H1 (cell line): ENCODE measurements around the gene KLHDC8B. TPM values are rescaled to one million over a fixed set of nuclear protein-coding genes. Genes with fewer than 3 reads are reported as not detected.

ENCODE experiments used
- E2F6 ChIP-seq: IDR thresholded peaks from 2 replicates; pipeline ENCODE4 v1.6.1; 2012; ENCODE audit warnings: inconsistent platforms
- FOSL1 ChIP-seq: IDR thresholded peaks from 2 replicates; pipeline ENCODE4 v1.6.1; 2011; ENCODE audit warnings: mild to moderate bottlenecking, low read depth, low read length, moderate library complexity; ENCODE audit not compliant: insufficient read depth
- SIN3A ChIP-seq, 2 experiments: IDR thresholded peaks in 1 of 2; conservative IDR thresholded peaks in 1 of 2; 2 replicates each; pipeline ENCODE4 v1.6.1; 2011 to 2012; ENCODE audit warnings: low read length in 2 of 2, improper control_type of control experiment in 1 of 2, low read depth in 1 of 2, mild to moderate bottlenecking in 1 of 2
- ZNF274 ChIP-seq: IDR thresholded peaks from 2 replicates; pipeline ENCODE4 v1.7.0; 2012; ENCODE audit warnings: low read length, borderline replicate concordance; ENCODE audit errors: extremely low read depth
- polyA plus RNA-seq, 7 experiments: library from polyadenylated mRNA; depleted of rRNA in 3 of 7; stranded (reverse) in 5 of 7; unstranded in 2 of 7; fragments of >200 nt in 5 of 7; fragments of 200-250 nt in 2 of 7; gene quantifications; 1 replicate in 5 of 7; 2 replicates in 1 of 7; 4 replicates in 1 of 7; pipeline versions ENCODE4 v1.2.1 to v1.2.3, GENCODE V29; 2011 to 2013; ENCODE audit warnings: missing spikeins in 2 of 7, mixed read lengths in 2 of 7
- total RNA-seq: library from RNA; stranded (reverse); fragmentation: NEBNext Ultra II Directional; extraction: Animal tissue kit (Norgen Biotek cat#: 25700); gene quantifications from 2 replicates; pipeline ENCODE4 v1.2.1, GENCODE V29; 2021

Gene KLHDC8B
- total and polyA plus RNA-seq, 2 of the 8 experiments (the other 6 are each of a cell fraction or from before 2014, with no cell fraction given) = 15.8 to 21.3 TPM

DNA sequence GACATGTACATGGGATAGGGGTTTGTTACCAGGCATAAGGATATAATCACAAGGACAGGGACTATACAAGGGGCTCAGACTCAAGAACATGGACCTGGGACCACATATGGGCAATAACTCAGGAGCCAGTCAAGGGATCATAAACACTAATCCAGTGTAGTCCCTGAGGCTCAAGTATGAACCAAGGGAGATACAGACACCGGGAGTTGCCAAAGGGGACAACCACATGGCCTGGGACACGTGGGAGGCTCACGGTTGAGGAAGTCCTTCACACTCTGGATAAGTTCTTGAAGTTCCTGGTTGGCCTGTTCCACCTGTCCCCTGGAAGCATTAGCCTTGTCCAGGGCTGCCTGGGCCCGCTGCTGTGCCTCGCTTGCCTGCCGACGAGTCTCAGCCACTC lies 48.9 kb upstream of the KLHDC8B start (continued):
- TF ChIP-seq ZNF274 (no peak), SIN3A (conservative IDR thresholded peaks at IDR 0.05 in 1 of 2, IDR thresholded peaks at IDR 0.05 in 1 of 2; ENCODE audit: low read depth in 1 of 2, low read length in 2 of 2) (no peak), FOSL1 (no peak), E2F6 (no peak)
